ENCODE measurements around the gene PRKCD. TPM values are rescaled to one million over a fixed set of nuclear protein-coding genes. Genes with fewer than 3 reads are reported as not detected.

Gene PRKCD
- total RNA-seq, 1 donor from 2014 or later = 78.4 TPM

- no peak overlapping the region for H3K27ac ChIP-seq
- intact Hi-C loops (cut with DNase I) = no loop called here
- no peak overlapping the region for H3K4me3 ChIP-seq
- H3K4me1 ChIP-seq = peaks cover 11% of the 10 kb centered on the region
- H3K27me3 ChIP-seq = no peaks in the 10 kb centered on the region
- no peaks in the 10 kb centered on the region for H3K9me3 ChIP-seq
- TF ChIP-seq CTCF (IDR thresholded peaks at IDR 0.05) = no peak
- DNase-seq (no peak), ATAC-seq (no peak)
- peaks cover 89% of the 10 kb centered on the region for H3K36me3 ChIP-seq
These were observed 21.9 kb downstream of the PRKCD start for GRCh38 chr3:53182764-53183355.

- DNase-seq (no peak), ATAC-seq (no peak)
- H3K4me3 ChIP-seq = no peak overlapping the region
- no peaks in the 10 kb centered on the region for H3K27me3 ChIP-seq
- no peaks in the 10 kb centered on the region for H3K9me3 ChIP-seq
- H3K27ac ChIP-seq = no peak overlapping the region
- H3K4me1 ChIP-seq = peaks cover 11% of the 10 kb centered on the region
- TF ChIP-seq CTCF (IDR thresholded peaks at IDR 0.05) = no peak
- peaks cover 90% of the 10 kb centered on the region for H3K36me3 ChIP-seq
- intact Hi-C loops (cut with DNase I) = no loop called here
These were observed 22.5 kb downstream of the PRKCD start for GRCh38 chr3:53183514-53183913.

- H3K4me3 ChIP-seq = no peak overlapping the region
- intact Hi-C loops (cut with DNase I) = no loop called here
- H3K27me3 ChIP-seq = no peaks in the 10 kb centered on the region
- H3K27ac ChIP-seq = no peak overlapping the region
- H3K9me3 ChIP-seq = no peaks in the 10 kb centered on the region
- ATAC-seq = no peak
- peaks cover 90% of the 10 kb centered on the region for H3K36me3 ChIP-seq
- TF ChIP-seq CTCF (IDR thresholded peaks at IDR 0.05) = no peak
- H3K4me1 ChIP-seq = peaks cover 9% of the 10 kb centered on the region
- no peak for DNase-seq
These were observed 23.7 kb downstream of the PRKCD start for GRCh38 chr3:53184701-53185100.

GRCh38 chr3:53185761-53186465, 24.9 kb downstream of the PRKCD start:
- DNase-seq (no peak), ATAC-seq (no peak)
- no peaks in the 10 kb centered on the region for H3K4me1 ChIP-seq
- H3K36me3 ChIP-seq = peaks cover 92% of the 10 kb centered on the region
- H3K27me3 ChIP-seq = no peaks in the 10 kb centered on the region
- TF ChIP-seq CTCF (IDR thresholded peaks at IDR 0.05) = no peak
- H3K27ac ChIP-seq = no peak overlapping the region
- H3K9me3 ChIP-seq = no peaks in the 10 kb centered on the region
- intact Hi-C loops (cut with DNase I) = no loop called here
- H3K4me3 ChIP-seq = no peak overlapping the region

GRCh38 chr3:53186726-53187125, 25.7 kb downstream of the PRKCD start:
- H3K27ac ChIP-seq = no peak overlapping the region
- no peaks in the 10 kb centered on the region for H3K4me1 ChIP-seq
- DNase-seq = no peak
- H3K27me3 ChIP-seq = no peaks in the 10 kb centered on the region
- intact Hi-C loops (cut with DNase I) = no loop called here
- H3K9me3 ChIP-seq = no peaks in the 10 kb centered on the region
- peaks cover 89% of the 10 kb centered on the region for H3K36me3 ChIP-seq
- H3K4me3 ChIP-seq = no peak overlapping the region
- no peak for TF ChIP-seq CTCF (IDR thresholded peaks at IDR 0.05)
- ATAC-seq = no peak
